ENCODE data around the gene CCDC9B. TPM values are rescaled to one million over a fixed set of nuclear protein-coding genes. Genes with fewer than 3 reads are reported as not detected.

The CCDC9B gene
- total RNA-seq, 1 donor from 2014 or later = not detected

DNA sequence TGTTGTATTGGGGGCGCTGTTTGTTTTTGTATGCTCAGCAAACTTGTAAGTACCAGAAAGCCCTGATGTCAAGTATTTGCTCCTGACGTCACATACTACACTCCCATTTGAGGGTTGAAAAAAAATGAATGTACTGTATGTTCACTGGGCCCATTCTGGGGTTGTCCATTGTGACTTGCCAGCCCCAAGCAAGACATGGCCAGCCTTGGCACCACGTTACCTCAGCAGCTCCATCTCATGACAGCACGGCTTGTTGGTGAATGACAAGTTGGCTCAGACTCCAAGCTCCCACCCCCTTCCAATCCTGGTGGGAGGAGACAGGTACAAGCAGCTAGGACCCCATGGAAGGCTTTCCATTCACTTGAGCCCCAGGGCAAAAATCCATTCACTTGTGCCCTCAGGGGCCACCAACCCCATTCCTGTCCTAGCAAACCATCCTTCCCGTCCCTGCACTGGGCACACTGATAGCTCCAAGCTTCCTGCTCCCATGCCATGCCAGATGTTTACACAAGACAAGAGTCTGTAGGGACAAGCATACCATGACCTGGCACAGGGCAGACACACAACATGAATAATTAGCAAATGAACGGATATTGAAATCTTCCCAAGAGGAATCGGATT is 11.7 kb upstream of the CCDC9B start:
- peaks cover 14% of the 10 kb centered on the region for H3K27me3 ChIP-seq
- no peaks in the 10 kb centered on the region for H3K9me3 Mint-ChIP-seq
- H3K9ac ChIP-seq = no peak overlapping the region

DNA sequence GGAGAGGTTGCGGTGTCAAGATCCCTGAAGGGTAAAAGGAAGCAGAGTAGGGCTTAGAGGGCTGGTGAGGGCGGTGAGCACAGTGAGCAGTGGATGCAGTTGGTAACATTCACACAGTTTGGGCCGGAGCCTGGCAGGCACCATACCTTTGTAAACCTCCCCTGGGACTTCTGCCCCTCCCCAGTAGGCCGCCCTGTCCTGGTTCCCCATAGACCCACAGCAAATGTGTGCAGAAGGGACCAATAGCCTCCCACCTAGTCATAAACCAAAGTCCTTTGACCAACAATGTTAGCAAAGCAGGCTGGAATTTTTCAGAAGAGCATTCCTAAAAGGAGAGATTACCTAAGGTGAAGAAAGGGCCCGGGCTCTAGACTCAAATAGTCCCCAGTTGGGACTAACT is 8.4 kb upstream of the CCDC9B start:
- Histone ChIP-seq H3K4me3 (no peak overlapping the region), H3K79me2 (ENCODE audit: low read depth) (no peaks in the 10 kb centered on the region), H3K9me3 (ENCODE audit: low read depth) (no peaks in the 10 kb centered on the region), H3K27me3 (no peaks in the 10 kb centered on the region), H4K20me1 (ENCODE audit: low read depth) (no peaks in the 10 kb centered on the region), H3K36me3 (no peaks in the 10 kb centered on the region), H3K9ac (no peak overlapping the region), H3K27ac (no peak overlapping the region), H2AFZ (replicated peaks) (no peak overlapping the region), H3K4me2 (no peak overlapping the region), H3F3A (ENCODE audit: low read depth) (no peaks in the 10 kb centered on the region), H3K4me1 (peaks cover 2% of the 10 kb centered on the region)
- peaks cover 26% of the 10 kb centered on the region for H3K27me3 Mint-ChIP-seq (ENCODE audit: insufficient read depth, low read depth)
- no peak overlapping the region for H3K27ac Mint-ChIP-seq
- no peaks in the 10 kb centered on the region for H3K9me3 Mint-ChIP-seq
- no peak for DNase-seq (ENCODE audit: low spot score)
- no peaks in the 10 kb centered on the region for H3K36me3 Mint-ChIP-seq
- peaks cover 15% of the 10 kb centered on the region for H3K4me1 Mint-ChIP-seq
- TF ChIP-seq EZH2phosphoT487 (IDR thresholded peaks at IDR 0.05) (no peak), EZH2 (IDR thresholded peaks at IDR 0.05) (no peak)
- TF ChIP-seq, protein P1, sequence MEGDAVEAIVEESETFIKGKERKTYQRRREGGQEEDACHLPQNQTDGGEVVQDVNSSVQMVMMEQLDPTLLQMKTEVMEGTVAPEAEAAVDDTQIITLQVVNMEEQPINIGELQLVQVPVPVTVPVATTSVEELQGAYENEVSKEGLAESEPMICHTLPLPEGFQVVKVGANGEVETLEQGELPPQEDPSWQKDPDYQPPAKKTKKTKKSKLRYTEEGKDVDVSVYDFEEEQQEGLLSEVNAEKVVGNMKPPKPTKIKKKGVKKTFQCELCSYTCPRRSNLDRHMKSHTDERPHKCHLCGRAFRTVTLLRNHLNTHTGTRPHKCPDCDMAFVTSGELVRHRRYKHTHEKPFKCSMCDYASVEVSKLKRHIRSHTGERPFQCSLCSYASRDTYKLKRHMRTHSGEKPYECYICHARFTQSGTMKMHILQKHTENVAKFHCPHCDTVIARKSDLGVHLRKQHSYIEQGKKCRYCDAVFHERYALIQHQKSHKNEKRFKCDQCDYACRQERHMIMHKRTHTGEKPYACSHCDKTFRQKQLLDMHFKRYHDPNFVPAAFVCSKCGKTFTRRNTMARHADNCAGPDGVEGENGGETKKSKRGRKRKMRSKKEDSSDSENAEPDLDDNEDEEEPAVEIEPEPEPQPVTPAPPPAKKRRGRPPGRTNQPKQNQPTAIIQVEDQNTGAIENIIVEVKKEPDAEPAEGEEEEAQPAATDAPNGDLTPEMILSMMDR (IDR thresholded peaks at IDR 0.05) = no peak
- H3K4me3 Mint-ChIP-seq = no peak overlapping the region

More for the DNA sequence above, 11.7 kb upstream of the CCDC9B start:
- Mint-ChIP-seq H3K27me3 (ENCODE audit: insufficient read depth, low read depth) (peaks cover 20% of the 10 kb centered on the region), H3K36me3 (no peaks in the 10 kb centered on the region), H3K4me1 (peaks cover 21% of the 10 kb centered on the region), H3K4me3 (no peak overlapping the region), H3K27ac (no peak overlapping the region)
- Histone ChIP-seq H3K4me3 (no peak overlapping the region), H3K9me3 (ENCODE audit: low read depth) (no peaks in the 10 kb centered on the region), H3K4me1 (peaks cover 10% of the 10 kb centered on the region), H2AFZ (replicated peaks) (no peak overlapping the region), H3F3A (ENCODE audit: low read depth) (peaks cover 11% of the 10 kb centered on the region), H4K20me1 (ENCODE audit: low read depth) (no peaks in the 10 kb centered on the region), H3K36me3 (no peaks in the 10 kb centered on the region), H3K4me2 (no peak overlapping the region), H3K27ac (no peak overlapping the region), H3K79me2 (ENCODE audit: low read depth) (no peaks in the 10 kb centered on the region)
- TF ChIP-seq EZH2phosphoT487 (IDR thresholded peaks at IDR 0.05) (no peak), EZH2 (IDR thresholded peaks at IDR 0.05) (no peak)
- TF ChIP-seq, protein P1 (IDR thresholded peaks at IDR 0.05) = no peak
- DNase-seq (ENCODE audit: low spot score) = no peak

DNA sequence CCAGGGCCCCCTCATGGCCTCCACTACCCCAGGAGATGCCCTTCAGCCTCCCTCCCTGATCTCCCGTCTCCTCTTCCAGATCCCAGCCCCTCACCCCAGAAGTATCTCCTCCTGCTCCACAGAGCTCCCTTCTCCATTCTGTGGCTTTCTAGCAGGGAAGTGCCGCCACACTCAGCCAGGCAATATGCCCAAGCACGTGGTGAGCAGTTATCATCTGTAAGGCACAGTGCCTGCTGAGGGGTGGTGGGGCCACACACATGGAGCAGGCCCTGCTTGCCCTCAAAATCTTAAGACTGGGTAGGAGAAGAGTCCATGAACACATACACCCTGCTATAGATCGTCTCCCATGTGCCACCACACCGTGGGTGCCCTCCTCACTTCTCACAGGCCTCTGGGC is 7.7 kb upstream of the CCDC9B start:
- H3K79me2 ChIP-seq (ENCODE audit: low read depth) = no peaks in the 10 kb centered on the region
- no peaks in the 10 kb centered on the region for H4K20me1 ChIP-seq (ENCODE audit: low read depth)
- H3K36me3 Mint-ChIP-seq = no peaks in the 10 kb centered on the region
- no peaks in the 10 kb centered on the region for H3K9me3 ChIP-seq (ENCODE audit: low read depth)
- H3K4me1 Mint-ChIP-seq = peaks cover 9% of the 10 kb centered on the region
- no peak overlapping the region for H3K27ac ChIP-seq
- no peak overlapping the region for H2AFZ ChIP-seq (replicated peaks)
- H3K4me1 ChIP-seq = no peaks in the 10 kb centered on the region
- H3K4me2 ChIP-seq = no peak overlapping the region
- no peaks in the 10 kb centered on the region for H3K9me3 Mint-ChIP-seq
- no peak overlapping the region for H3K27ac Mint-ChIP-seq
- no peak for DNase-seq (ENCODE audit: low spot score)
- peaks cover 26% of the 10 kb centered on the region for H3K27me3 Mint-ChIP-seq (ENCODE audit: insufficient read depth, low read depth)
- no peak overlapping the region for H3K4me3 ChIP-seq
- H3F3A ChIP-seq (ENCODE audit: low read depth) = no peaks in the 10 kb centered on the region
- H3K9ac ChIP-seq = no peak overlapping the region
- H3K4me3 Mint-ChIP-seq = no peak overlapping the region
- no peaks in the 10 kb centered on the region for H3K36me3 ChIP-seq
- no peaks in the 10 kb centered on the region for H3K27me3 ChIP-seq
- no peak for TF ChIP-seq EZH2 (IDR thresholded peaks at IDR 0.05)
- TF ChIP-seq, protein P1 (IDR thresholded peaks at IDR 0.05) = no peak
- no peak for TF ChIP-seq EZH2phosphoT487 (IDR thresholded peaks at IDR 0.05)
